ENCODE results near the gene C1orf122. TPM values are rescaled to one million over a fixed set of nuclear protein-coding genes. Genes with fewer than 3 reads are reported as not detected.

Gene C1orf122
- total RNA-seq, 2 donors from 2014 or later = 29.2 to 33.3 TPM

Other genes starting within 250 kb of the C1orf122 start
- gene GNL2, start 211.9 kb upstream of the C1orf122 start, total RNA-seq = 10 to 100 TPM; 69.8 to 90.5 TPM
- gene RSPO1, start 172.9 kb upstream of the C1orf122 start, total RNA-seq = not detected
- gene CDCA8, start 115.3 kb upstream of the C1orf122 start, total RNA-seq = 10 to 100 TPM; 29.8 to 60.4 TPM
- gene EPHA10, start 42.7 kb upstream of the C1orf122 start, total RNA-seq = not detected
- 1 to 10 TPM; 2.8 to 9.0 TPM for gene MANEAL, start 13.9 kb upstream of the C1orf122 start, total RNA-seq
- 10 to 100 TPM; 72.0 to 82.9 TPM for gene YRDC, start 418 bp downstream of the C1orf122 start, total RNA-seq
- 10 to 100 TPM; 54.0 to 65.3 TPM for gene MTF1, start 51.8 kb downstream of the C1orf122 start, total RNA-seq
- 10 to 100 TPM; 48.1 to 86.0 TPM for gene INPP5B, start 139.3 kb downstream of the C1orf122 start, total RNA-seq
- gene SF3A3, start 182.2 kb downstream of the C1orf122 start, total RNA-seq = 100 to 1,000 TPM in 1 of 2 donors, 10 to 100 TPM in 1; 90.7 to 174 TPM
- 10 to 100 TPM; 24.5 TPM for gene FHL3, start 197.7 kb downstream of the C1orf122 start, total RNA-seq
- 10 to 100 TPM; 59.9 to 60.0 TPM for gene UTP11, start 204.9 kb downstream of the C1orf122 start, total RNA-seq
- gene POU3F1, start 239.0 kb downstream of the C1orf122 start, total RNA-seq = under 1 TPM; 0.50 to 0.93 TPM